OCI-LY3 (cell line): ENCODE results near the gene ANO10.
"Not testable (repeated sequence)": the region's sequence is repeated elsewhere in the genome, so short reads cannot be mapped to it uniquely, and the experiment has no call there.

Experiments used
- H2AFZ ChIP-seq: fragments of 200-600, 300-600 bp; shearing (Covaris generic); 2 replicates; pipeline ENCODE4 v1.6.0; 2014; ENCODE audit warnings: antibody characterized with exemption, low read depth, low read length
- H3K27ac ChIP-seq: fragments of 200-600, 300-600 bp; sonication (generic); 2 replicates; pipeline ENCODE4 v1.5.1; 2014; ENCODE audit warnings: mild to moderate bottlenecking, low read length, moderate library complexity, mixed read lengths
- H3K27me3 ChIP-seq: fragments of 200-600, 300-600 bp; sonication (generic); 2 replicates; pipeline ENCODE4 v1.6.1; 2014; ENCODE audit warnings: low read depth, low read length, mixed read lengths
- H3K36me3 ChIP-seq: fragments of 200-600, 300-600 bp; sonication (generic); replicated peaks from 2 replicates; pipeline ENCODE3; 2014; ENCODE audit warnings: low read depth, low read length, mixed read lengths
- H3K4me1 ChIP-seq: fragments of 300-600, 200-600 bp; sonication (generic); 2 replicates; pipeline ENCODE4 v1.6.1; 2014; ENCODE audit warnings: low read length, mixed read lengths
- H3K4me2 ChIP-seq: fragments of 200-600, 300-600 bp; sonication (generic); 2 replicates; pipeline ENCODE4 v1.6.1; 2014; ENCODE audit warnings: low read length, mixed read lengths
- H3K4me3 ChIP-seq: fragments of 300-600, 200-600 bp; sonication (generic); 2 replicates; pipeline ENCODE4 v1.5.1; 2014; ENCODE audit warnings: antibody characterized with exemption, mild to moderate bottlenecking, low read length, moderate library complexity
- H3K79me2 ChIP-seq: fragments of 300-600, 200-600 bp; shearing (Covaris generic); 2 replicates; pipeline ENCODE4 v1.6.1; 2014; ENCODE audit warnings: mild to moderate bottlenecking, low read length, mixed read lengths
- H3K9ac ChIP-seq: fragments of 300-600, 200-600 bp; shearing (Covaris generic); 2 replicates; pipeline ENCODE4 v1.6.0; 2014; ENCODE audit warnings: mild to moderate bottlenecking, low read length, moderate library complexity
- H3K9me3 ChIP-seq: fragments of 200-600, 300-600 bp; shearing (Covaris generic); 2 replicates; pipeline ENCODE4 v1.6.1; 2014; ENCODE audit warnings: low read length, mixed read lengths; ENCODE audit not compliant: insufficient read depth
- H4K20me1 ChIP-seq: fragments of 200-600, 300-600 bp; sonication (generic); 2 replicates; pipeline ENCODE4 v1.6.1; 2016; ENCODE audit warnings: low read length, mixed read lengths; ENCODE audit not compliant: insufficient read depth
- CTCF ChIP-seq: fragments of 200-600, 300-600 bp; sonication (generic); IDR thresholded peaks from 2 replicates; pipeline ENCODE4 v1.5.1; 2014; ENCODE audit warnings: antibody characterized with exemption, low read length, low read depth
- EZH2phosphoT487 ChIP-seq: fragments of 200-600 bp; shearing (Covaris generic); IDR thresholded peaks from 2 replicates; pipeline ENCODE4 v1.6.1; 2018; ENCODE audit warnings: antibody characterized with exemption, mixed run types, low read depth

ANO10 gene

GRCh38 chr3:43609406-43609805 is 12.4 kb downstream of the ANO10 start:
- Histone ChIP-seq H3K4me2 (no peak overlapping the region), H3K4me3 (no peak overlapping the region), H3K27me3 (no peaks in the 10 kb centered on the region), H3K9ac (no peak overlapping the region), H2AFZ (no peak overlapping the region), H3K79me2 (peaks cover 62% of the 10 kb centered on the region), H3K36me3 (peaks cover 19% of the 10 kb centered on the region), H3K27ac (no peak overlapping the region), H3K9me3 (no peaks in the 10 kb centered on the region), H3K4me1 (no peaks in the 10 kb centered on the region), H4K20me1 (peaks cover 48% of the 10 kb centered on the region)
- TF ChIP-seq CTCF = no peak

- H3K4me1 ChIP-seq = no peaks in the 10 kb centered on the region
- TF ChIP-seq EZH2phosphoT487 = no peak
- no peak for TF ChIP-seq CTCF
- H2AFZ ChIP-seq = no peak overlapping the region
- H3K79me2 ChIP-seq = peaks cover 55% of the 10 kb centered on the region
- H3K4me2 ChIP-seq = no peak overlapping the region
- no peak overlapping the region for H3K27ac ChIP-seq
- peaks cover 42% of the 10 kb centered on the region for H4K20me1 ChIP-seq
- no peak overlapping the region for H3K4me3 ChIP-seq
- no peak overlapping the region for H3K9ac ChIP-seq
- no peaks in the 10 kb centered on the region for H3K27me3 ChIP-seq
- H3K36me3 ChIP-seq = peaks cover 17% of the 10 kb centered on the region
- no peaks in the 10 kb centered on the region for H3K9me3 ChIP-seq
Measured at GRCh38 chr3:43608751-43609150, 13.1 kb downstream of the ANO10 start.

- Histone ChIP-seq H2AFZ (no peak overlapping the region), H4K20me1 (peaks cover 27% of the 10 kb centered on the region), H3K4me2 (no peak overlapping the region), H3K36me3 (peaks cover 28% of the 10 kb centered on the region), H3K27ac (no peak overlapping the region), H3K9ac (no peak overlapping the region), H3K27me3 (no peaks in the 10 kb centered on the region), H3K9me3 (no peaks in the 10 kb centered on the region), H3K4me1 (no peaks in the 10 kb centered on the region), H3K4me3 (no peak overlapping the region), H3K79me2 (peaks cover 32% of the 10 kb centered on the region)
- no peak for TF ChIP-seq CTCF
- no peak for TF ChIP-seq EZH2phosphoT487
Measured at GRCh38 chr3:43606284-43606683, 15.5 kb downstream of the ANO10 start.

- H3K27ac ChIP-seq, H3K79me2 ChIP-seq, H3K27me3 ChIP-seq, H3K9me3 ChIP-seq, H3K9ac ChIP-seq, H3K4me1 ChIP-seq, H2AFZ ChIP-seq, H3K4me2 ChIP-seq, H4K20me1 ChIP-seq, H3K4me3 ChIP-seq: not testable (repeated sequence)
- H3K36me3 ChIP-seq = peaks cover 25% of the 10 kb centered on the region
Measured at GRCh38 chr3:43599959-43600358, 21.9 kb downstream of the ANO10 start.

GRCh38 chr3:43597961-43598360 is 23.9 kb downstream of the ANO10 start:
- peaks cover 13% of the 10 kb centered on the region for H3K36me3 ChIP-seq
- H3K79me2 ChIP-seq = no peaks in the 10 kb centered on the region
- no peak overlapping the region for H3K9ac ChIP-seq
- H3K4me3 ChIP-seq = no peak overlapping the region
- H3K4me1 ChIP-seq = no peaks in the 10 kb centered on the region
- no peaks in the 10 kb centered on the region for H3K9me3 ChIP-seq
- no peak overlapping the region for H3K27ac ChIP-seq
- H3K27me3 ChIP-seq = no peaks in the 10 kb centered on the region
- H4K20me1 ChIP-seq = no peaks in the 10 kb centered on the region
- no peak overlapping the region for H3K4me2 ChIP-seq
- TF ChIP-seq EZH2phosphoT487 (no peak), CTCF (no peak)
- H2AFZ ChIP-seq = no peak overlapping the region

GRCh38 chr3:43596178-43596577 is 25.6 kb downstream of the ANO10 start:
- not testable (repeated sequence) for H3K27ac ChIP-seq, H2AFZ ChIP-seq, H3K79me2 ChIP-seq, H3K4me1 ChIP-seq, H4K20me1 ChIP-seq, H3K9me3 ChIP-seq, H3K27me3 ChIP-seq, H3K4me3 ChIP-seq, H3K9ac ChIP-seq, H3K4me2 ChIP-seq
- peaks cover 12% of the 10 kb centered on the region for H3K36me3 ChIP-seq

GRCh38 chr3:43595280-43595679 is 26.5 kb downstream of the ANO10 start:
- H3K36me3 ChIP-seq = peaks cover 19% of the 10 kb centered on the region
- not testable (repeated sequence) for H3K4me1 ChIP-seq, H3K27me3 ChIP-seq, H3K4me2 ChIP-seq, H3K79me2 ChIP-seq, H3K27ac ChIP-seq, H3K9ac ChIP-seq, H3K4me3 ChIP-seq, H3K9me3 ChIP-seq, H4K20me1 ChIP-seq, H2AFZ ChIP-seq
